ENCODE results near the gene PCYOX1L.

Gene PCYOX1L

DNA sequence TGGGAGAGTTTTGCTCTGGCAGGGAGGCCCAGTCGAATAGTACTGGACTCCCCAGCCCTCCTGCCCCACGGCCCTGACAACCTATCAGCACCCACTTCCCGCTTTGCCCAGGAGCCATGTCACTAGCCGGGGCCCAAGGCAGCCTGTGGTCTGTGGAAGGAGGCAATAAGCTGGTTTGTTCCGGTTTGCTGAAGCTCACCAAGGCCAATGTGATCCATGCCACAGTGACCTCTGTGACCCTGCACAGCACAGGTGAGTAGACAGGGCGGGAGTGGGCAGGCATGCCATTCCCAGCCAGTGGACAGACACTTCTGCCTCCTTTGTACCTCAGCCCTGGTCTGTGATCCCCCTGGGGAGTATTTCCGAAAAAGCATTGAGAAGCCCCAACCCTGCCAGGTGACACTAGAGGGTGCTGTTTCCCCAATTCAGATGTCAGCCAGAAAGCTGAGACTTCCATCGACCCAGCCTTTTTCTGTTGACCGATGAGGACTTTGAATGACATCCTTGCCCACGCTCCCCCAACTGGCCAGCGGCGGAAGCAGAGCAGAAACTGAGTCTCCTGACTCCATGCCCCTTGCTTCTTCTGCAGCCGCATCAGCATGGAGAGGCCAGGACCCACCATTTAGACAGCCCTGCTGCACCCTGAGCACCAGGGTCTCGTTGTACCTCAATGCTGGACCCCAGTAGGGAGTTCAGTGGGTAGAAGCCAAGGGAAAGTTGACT lies 9.6 kb downstream of the PCYOX1L start:
- DNase-seq (ENCODE audit: low read depth in 3 of 3): peak in 1 of 3 experiments; percentile 38

DNA sequence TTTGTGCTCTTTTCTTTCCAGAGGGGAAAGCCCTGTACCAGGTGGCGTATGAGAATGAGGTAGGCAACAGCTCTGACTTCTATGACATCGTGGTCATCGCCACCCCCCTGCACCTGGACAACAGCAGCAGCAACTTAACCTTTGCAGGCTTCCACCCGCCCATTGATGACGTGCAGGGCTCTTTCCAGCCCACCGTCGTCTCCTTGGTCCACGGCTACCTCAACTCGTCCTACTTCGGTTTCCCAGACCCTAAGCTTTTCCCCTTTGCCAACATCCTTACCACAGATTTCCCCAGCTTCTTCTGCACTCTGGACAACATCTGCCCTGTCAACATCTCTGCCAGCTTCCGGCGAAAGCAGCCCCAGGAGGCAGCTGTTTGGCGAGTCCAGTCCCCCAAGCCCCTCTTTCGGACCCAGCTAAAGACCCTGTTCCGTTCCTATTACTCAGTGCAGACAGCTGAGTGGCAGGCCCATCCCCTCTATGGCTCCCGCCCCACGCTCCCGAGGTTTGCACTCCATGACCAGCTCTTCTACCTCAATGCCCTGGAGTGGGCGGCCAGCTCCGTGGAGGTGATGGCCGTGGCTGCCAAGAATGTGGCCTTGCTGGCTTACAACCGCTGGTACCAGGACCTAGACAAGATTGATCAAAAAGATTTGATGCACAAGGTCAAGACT lies 10.3 kb downstream of the PCYOX1L start:
- DNase-seq (ENCODE audit: low read depth in 3 of 3): no peak

DNA sequence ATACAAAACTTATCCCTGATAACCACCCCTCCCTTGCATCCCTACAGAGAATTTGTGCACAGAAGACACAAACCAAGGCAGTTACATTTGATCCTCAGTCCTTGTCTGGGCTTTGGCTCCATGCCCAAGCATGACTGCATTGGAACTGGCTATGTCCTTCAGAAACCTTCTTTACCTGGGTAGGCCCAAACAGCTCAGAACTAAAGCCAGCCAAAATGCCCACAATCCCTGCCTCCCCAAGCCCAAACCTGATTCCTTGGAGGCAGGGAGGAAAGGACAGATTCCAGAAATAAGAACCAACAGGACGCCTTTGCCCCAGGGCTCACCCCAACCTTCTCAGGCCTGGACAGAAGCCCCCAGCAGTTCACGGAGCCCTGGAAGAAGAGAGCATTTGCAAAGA lies 13.0 kb downstream of the PCYOX1L start:
- DNase-seq (ENCODE audit: low read depth in 3 of 3): no peak

DNA sequence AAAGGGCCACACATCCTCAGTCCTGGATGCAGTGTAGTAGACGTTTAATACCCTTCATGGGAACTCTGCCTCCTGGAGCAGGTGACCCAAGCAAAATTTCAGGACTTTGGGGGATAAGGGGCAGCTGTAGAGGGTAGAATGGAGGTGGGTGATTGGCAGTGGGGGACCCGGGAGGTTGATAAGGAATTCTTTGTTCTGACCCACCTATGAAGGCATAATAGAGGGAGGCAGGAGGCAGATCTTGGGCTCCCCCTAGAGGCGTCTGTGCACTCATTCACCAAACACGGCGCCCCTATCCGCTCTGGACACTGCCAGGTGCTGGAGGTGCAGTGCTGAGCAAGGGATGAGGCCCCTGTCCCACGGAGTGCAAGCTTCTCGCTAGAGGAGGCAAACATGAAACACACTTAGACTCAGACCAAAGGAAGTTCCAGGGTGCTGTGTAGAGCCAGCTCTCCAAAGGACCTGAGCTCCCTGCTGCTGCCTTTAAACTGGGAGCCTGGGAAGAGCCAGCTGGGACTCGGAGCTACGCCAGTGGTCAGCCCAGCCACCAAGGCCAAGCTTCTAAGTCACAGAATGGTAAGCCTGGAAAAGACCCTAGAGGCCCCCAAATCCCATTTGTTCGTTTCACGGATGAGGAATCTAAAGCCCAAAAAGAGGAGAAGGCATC lies 13.6 kb downstream of the PCYOX1L start:
- DNase-seq (ENCODE audit: low read depth in 3 of 3): peak; percentile 28 to 58 (median 58)

DNA sequence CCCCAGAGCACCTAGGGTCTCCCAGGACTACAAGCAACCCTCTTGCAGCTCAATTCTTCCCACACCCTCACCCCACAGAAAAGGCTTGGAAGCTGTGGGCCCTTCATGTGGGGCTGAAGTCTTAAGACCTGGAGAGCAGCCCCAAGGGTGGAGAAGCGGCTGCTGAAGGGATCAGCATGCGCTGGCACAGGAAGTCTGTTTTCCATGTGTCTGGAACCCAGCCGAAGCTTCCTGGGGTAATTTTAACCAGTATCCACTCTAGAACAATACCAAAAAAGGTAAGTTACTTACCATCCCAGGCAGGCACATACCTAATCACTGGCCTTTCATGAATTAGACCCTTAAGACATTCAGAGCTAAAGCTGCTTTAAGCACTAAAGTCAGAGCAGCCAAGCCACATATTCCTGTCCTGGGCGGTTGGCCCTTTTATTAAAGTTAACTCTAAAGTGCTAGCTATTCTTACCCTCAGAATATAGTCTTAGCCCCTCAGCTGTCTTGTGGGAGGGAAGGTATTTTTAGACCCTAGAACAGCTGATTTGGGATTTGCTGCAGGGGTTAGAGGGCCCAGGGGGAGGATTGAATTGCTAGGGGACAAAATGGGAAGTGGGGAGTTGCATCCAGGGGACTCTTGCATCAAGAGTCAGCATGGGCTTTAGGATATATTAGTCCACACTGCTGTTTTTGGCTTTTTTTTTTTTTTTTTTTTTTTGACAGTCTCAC lies 14.4 kb downstream of the PCYOX1L start:
- DNase-seq (ENCODE audit: low read depth in 3 of 3): no peak

DNA sequence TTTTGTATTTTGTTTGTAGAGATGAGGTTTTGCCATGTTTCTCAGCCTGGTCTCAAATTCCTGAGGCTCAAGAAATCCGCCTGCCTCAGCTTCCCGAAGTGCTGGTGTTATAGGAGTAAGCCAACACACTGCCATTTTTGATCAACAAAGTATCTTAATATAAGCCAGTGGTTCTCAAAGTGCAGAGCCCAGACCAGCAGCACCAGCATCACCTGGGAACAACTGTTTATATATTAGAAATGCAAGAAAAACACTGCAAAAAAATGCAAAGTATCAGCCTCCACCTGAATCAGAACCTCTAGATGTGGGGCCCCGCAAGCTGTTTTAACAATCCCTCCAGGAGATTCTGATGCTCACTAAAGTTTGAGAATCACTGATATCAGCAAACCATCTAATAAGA lies 15.1 kb downstream of the PCYOX1L start:
- no peak for DNase-seq (ENCODE audit: low read depth in 3 of 3)

DNA sequence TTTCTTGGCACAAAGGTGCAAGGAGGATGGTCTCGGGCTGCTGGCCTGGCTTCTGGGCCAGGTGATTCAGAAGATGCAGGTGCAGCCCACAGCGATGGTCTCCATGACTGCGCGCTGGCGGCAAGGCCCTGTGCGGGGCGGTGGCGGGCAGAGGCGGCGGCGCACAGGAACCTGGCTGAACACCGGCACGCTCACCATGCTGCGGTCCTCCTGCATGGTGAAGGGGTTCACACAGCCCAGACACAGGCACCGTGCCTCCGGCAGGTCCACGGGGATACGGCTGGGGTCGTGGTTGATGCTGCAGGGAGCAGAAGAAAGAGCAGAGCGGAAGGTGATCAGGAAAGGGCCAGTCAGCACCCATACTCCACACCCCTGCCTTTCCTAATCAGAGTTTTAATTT lies 16.5 kb downstream of the PCYOX1L start:
- DNase-seq (ENCODE audit: low read depth in 3 of 3): no peak

DNA sequence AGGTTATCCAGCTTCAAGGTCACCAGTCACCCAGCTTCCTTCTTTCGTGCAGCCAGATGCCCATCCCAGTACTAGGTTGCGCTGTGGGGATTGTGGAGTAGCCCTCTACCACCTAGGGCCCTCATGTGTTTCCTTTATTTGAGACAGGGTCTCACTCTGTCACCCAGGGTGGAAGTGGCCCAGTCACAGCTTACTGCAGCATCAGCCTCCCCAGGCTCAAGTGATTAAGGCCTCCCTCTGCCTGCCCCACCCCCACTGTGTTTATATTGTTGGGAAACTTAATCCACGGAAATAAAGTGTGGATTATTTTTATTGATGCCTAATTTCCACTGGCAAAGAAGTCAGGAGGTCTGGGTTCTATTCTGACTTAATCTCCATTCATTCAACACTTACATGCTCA lies 17.0 kb downstream of the PCYOX1L start:
- no peak for DNase-seq (ENCODE audit: low read depth in 3 of 3)

DNA sequence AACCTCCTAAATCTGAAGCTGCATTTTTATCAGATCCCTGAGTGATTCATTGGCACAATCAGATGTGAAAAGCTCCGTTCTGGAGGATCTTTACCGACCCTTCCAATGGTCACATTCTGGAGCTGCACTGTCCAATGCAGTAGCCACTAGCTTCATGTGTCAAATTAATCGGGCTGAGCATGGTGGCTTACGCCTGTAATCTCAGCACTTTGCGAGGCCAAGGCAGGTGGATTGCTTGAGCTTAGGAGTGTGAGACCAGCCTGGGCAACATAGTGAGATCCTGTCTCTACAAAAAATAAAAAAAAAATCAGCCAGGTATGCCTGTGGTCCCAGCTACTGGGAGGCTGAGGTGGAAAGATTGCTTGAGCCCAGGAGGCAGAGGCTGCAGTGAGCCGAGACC lies 17.6 kb downstream of the PCYOX1L start:
- DNase-seq (ENCODE audit: low read depth in 3 of 3): no peak

DNA sequence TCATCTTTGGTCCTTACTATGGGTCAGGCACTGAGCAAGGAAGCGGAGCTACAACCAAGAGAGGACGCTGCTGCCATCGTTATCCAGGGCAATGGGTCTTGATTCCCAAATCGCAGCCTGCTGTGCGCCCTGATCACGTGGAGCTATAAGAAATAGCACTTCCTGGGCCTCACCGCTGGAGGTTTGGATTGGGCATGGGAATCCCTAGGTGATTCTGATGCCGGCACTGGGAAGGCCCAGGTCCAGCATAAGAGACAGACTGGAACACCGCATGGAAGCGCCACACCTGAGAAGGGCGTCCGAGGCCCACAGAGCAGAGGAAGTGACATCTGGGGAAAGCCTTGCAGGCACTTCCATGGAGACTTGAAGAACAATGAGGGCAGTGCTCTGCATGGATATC lies 18.3 kb downstream of the PCYOX1L start:
- no peak for DNase-seq (ENCODE audit: low read depth in 3 of 3)

DNA sequence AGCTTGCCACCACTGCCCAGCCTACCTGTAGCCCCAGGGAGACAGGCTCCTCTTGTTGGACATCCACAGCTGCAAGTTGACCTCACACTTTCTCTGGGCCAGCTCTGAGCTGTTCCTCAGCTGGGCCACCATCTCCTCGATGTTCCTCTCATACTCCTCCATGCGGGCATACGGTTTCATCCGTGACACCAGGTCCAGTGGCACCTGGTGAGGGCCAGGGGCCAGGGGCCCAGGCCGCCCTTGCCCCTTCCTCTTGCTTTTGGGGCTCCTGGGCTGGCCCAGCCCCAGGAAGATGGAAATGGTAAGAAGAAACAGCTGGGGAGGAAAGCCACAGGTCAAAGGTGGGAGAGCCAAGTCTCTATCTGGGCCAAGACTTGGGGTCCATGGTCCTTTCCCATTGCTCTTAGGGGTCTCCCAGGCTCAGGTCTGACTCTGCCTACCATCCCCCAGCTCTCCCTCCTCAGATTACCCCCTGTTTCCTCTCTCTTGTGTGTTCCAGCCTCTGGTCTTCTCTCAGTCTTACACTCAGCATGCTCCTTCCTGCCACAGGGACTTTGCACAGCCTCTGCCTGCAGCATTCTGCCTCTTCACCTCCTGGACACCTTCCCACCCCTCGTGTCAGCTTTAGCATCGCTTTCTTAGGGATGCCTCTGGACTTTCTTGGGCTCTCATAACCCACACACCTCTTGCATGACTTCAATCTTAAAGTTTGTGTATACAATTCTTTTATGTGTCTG lies 19.0 kb downstream of the PCYOX1L start:
- DNase-seq (ENCODE audit: low read depth in 3 of 3): no peak

DNA sequence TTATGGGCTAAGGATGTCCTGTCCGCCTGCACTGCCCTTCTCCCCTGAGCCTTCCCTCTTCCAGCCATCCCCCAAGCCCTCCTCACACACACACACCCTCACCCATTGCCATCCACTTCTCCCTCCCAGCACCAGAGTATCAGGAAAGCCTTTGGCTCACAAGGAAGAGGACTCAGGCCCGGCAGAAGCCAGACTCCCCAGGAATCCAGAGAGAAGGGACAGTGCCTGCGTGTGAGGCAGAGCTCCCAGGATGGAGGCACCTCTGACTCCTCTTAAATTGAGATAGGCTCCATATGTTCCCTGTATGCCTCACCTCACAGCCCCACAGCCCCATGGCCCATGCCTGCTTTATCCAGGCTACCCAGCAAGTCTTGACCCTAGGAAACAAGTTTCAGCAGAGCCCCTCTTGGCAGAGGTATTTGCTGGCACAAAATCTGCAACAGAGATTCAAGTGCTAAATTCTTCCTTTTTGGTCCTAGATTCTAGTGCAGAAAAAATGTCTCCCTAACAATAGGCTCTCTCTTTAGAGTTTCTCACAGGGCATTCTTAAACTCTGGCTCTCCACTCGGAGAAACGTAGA lies 20.5 kb downstream of the PCYOX1L start:
- DNase-seq (ENCODE audit: low read depth in 3 of 3): no peak

DNA sequence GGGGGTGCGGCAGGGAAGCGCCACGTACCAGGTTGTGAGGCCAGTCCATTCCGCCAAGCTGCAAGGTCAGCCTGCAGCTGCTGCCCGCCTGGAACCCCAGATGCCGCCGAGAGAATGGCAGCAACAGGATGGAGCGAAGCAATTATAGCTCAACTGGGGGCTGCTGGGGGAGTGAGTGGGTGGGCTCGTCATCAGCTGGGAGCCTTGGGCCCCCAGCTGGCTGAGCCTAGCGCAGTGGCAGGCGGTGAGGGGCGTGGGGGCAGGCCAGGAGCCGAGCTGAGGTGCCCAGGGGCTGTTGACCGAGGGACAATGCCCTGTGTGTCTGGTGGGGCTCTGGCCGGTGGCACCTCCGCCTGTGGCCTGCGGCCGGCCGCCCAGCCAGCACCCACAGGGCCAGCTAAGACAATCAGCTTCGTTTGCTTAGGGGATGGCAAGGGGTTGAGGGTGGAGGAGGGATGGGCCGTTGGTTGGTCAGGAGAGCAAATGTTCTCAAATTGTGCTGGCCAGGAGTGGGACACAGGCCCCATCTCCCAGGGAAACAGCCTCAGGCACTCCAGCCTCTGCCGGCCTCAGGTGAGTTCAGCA lies 21.4 kb downstream of the PCYOX1L start, which contains the start of gene IL17B:
Gene IL17B (minus strand): TSS at position 116 of the 585 bp plus-strand sequence. CDS start 67 bp downstream, at position 49.
- DNase-seq (ENCODE audit: low read depth in 3 of 3): no peak

DNA sequence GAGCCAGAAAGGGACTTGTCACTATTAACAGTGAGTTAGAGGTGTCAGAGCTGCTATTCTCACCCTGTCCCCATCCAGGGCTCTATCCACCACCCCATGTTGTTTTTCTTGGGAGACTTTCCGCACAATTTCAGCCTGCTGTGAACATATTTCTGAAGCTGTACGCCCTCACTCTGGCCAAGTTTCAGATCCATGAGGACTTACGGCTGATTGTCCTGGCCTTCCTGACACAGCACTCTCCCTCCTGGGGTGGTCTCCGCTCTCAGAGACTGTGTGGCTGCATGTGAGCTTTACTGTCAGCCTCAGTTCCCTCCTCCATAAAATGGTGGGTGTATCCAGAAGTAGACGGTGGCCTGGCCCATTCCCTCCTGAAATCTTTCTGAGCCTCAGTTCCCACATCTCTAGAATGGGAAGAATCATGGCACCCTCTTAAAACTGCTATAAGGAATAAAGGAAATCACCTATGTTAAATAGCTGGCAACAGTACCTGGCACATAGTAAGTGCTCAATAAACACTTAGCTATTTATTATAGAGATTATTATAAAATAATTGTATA lies 22.1 kb downstream of the PCYOX1L start:
- DNase-seq (ENCODE audit: low read depth in 3 of 3): no peak

DNA sequence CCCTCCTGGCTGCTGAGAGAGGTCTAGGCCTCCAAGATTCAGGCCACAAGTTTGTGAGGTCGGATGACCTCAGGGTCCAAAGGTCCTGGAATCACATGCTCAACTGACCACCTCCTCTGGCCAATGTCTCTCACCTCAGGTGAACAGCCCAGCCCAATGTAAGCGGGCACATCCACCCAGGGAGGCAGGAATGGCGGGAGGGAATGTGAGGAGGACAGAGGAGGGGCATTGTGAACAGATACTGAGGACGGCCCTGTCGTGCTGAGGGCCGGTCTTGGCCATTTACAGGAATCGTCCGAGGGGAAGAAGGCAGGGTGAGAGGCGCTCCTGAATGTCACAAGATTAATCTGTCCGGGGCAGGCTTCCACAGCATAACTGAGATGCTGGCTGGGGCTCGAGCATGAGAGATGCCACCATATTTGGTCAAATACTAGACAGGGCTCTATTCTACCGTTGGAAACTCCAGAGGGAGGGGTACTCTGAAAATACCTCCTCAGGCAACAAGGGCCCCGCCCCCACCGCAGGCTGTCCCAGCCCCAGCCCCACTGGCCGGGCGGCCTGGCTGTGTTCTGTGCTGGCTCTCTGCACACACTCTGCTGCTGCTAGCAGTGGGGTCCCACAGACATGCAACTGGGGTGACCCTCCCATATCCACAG lies 22.7 kb downstream of the PCYOX1L start:
- DNase-seq (ENCODE audit: low read depth in 3 of 3): no peak

DNA sequence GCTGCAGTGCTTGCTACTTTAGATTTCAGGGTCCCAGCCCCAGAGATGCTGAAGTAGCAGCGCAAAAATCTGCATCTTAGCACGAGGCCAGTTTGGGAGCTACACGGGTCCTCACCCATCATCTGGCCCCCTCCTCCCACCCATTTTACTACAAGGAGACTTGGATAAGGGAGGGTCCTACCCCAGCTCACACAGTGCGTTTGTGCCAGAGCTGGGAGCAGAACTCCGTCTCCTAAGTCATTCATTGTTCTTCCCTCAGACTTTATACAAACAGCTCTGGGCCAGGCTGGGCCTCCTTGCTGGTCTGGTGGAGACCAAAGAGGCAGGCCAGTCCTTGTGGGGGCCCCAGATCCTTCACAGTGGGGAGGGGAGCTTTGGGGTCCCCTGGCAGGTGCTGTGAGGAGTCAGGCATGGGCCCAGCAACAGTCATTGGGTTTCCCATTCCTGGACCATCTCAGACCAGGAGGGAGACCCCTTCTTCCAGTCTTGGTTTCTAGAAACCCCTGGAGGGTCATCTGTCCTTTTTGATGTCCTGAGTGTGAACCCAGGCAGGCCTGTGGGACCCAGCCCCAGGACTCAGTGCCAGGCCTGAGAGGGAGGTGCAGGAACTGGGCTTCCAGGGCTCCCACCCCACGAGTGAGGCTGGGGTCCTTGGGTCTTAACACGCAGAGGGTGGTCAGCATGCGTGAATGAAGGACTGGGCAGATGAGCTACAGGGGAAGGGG lies 23.6 kb downstream of the PCYOX1L start:
- DNase-seq (ENCODE audit: low read depth in 3 of 3): no peak

DNA sequence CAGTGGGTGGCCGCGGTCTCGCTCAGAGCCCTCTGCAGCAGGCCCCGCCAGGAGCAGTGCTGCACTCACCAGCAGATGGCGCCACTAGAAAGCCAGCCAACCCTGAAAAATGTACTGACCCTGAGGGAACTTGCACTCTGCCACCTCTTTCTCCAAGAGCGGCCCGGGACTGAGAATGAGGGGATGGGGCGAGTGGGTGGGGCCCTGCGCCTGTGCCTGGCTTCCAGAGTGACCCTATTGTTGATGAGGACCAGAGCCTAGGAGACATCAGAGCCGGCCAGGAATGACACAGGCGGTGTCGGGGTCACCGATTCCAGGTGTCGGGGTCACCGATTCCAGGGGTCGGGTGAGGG lies 24.1 kb downstream of the PCYOX1L start:
- peak; percentile 56 to 70 (median 58) for DNase-seq (ENCODE audit: low read depth in 3 of 3)

DNA sequence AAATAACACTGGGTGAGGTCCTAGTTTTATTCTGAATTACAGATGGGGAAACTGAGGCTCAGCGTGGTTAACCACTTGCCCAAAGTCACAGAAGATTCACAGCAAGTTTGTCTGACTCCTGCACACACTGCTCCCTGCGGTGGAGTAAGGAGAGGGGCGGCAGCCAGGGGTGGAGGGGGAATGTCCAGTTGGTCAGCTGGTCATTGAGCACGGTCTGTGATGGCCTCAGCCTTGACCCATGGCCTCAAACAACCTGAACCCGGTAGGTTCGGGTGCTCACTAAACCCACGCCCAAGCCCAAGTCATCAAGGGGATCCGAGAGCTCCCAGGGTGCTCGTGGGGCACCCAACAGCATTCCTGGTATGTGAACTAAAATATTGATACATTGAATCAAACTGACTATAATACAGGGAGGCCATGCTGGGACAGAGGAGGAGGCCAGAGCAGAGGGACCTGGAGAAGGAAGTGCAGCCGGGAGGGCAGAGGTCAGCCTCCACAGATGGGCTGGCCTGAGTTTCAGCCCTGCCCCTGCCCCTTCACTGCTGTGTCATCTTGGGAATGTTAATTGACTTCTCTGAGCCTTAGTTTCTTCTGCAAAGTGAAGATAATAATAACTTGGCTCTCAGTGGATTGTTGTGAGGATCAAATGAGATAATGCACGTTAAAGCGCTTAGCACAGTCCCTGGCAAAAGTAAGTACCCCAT lies 24.8 kb downstream of the PCYOX1L start:
- DNase-seq (ENCODE audit: low read depth in 3 of 3): no peak

DNA sequence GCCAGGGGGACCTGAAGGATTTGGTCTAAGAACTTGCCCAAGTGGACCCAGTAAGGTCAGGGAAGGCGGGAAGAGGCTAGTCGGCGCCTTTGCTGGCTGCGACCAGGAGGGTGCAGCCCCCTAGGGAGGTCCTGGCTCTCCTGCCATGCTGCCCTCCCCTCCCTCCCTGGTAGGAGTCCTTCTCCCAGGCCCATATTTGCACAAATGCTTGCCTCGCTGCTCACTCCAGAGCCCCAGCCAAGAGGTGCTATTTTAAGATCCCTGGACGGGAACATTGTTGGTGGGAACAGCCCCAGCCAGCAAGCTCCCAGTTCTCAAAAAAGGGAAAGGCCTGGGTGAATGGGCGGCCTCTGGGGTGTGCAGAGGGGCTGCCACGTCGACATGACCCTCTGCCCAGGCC lies 25.6 kb downstream of the PCYOX1L start:
- DNase-seq (ENCODE audit: low read depth in 3 of 3): no peak
